ENCODE data around the gene ATXN7L3.

Gene ATXN7L3

DNA sequence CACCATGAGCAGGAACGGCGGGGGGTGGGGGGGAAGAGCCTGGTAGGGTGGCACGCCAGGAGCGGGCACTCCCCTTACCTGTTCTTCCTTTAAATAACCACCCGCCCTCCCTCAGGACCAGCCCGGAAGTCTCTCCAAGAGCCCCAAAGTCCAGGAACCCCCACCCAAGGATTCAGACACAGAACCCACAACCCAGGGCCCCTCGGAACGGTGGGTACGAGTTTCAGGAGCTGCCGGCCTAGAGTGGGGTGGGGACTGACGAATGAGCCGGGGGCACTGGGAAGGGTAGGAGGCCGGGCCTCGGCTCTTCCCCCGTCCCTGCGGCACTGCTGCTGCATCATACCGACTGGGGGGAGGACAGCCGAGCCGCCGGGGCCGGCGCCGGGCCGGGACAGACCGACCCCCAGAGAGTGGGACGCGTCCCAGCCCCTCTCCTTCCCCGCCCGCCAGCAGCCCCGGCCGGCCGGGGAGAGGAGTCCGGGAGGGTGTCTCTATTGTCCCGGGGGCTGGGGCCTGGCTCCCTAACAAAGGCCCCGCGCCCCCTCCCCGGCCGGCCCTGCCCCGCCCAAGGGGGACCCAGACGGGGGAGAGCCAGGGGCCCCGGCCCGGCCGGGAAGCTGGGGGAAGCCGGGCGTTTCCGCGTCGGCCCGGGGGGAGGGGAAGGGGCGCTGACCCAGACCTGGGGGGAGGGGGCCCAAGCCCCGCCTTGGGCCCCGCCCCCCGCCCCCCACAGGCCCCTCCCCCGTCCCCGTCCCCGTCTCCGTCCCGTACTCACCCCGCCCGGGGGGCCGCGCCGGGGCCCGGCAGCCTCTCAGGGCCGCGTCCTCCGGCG is 747 bp downstream of the ATXN7L3 start:
- peak; percentile 58 for DNase-seq

DNA sequence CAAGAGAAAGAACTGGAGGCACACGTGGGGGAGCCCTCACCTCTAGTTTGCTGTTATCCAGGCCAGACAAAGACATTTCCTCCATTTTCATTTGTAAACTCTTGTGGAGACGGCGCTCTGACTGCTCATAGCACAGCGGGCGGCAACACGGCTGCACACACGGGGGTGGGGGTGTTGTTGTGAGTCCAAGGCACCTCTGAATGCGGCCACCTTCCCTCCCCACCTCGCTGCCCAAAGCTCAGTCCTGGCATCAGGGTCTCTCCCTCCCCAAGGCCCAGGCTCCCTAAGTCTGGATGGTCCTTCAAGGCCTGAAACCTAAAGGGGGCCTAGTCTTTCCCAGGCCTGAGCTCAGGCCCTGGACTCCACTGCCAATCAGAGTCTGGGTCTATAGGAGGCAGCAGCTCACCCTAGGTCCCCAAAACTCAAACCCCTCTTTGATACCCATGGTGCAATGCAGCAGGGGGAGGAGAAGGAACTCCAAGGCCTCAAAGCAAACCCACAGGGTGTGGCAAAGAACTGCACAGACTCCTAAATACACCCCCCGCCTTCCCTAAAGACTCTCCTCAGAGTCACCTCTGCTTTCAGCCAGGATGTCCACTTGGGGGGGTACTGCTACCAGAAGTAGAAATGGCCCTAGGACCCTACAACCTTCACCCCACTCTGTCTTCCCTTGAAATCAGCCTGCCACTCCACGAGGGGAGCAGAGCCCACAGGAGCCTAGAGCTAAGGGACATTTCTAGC is 1.5 kb downstream of the ATXN7L3 start:
- DNase-seq: no peak

DNA sequence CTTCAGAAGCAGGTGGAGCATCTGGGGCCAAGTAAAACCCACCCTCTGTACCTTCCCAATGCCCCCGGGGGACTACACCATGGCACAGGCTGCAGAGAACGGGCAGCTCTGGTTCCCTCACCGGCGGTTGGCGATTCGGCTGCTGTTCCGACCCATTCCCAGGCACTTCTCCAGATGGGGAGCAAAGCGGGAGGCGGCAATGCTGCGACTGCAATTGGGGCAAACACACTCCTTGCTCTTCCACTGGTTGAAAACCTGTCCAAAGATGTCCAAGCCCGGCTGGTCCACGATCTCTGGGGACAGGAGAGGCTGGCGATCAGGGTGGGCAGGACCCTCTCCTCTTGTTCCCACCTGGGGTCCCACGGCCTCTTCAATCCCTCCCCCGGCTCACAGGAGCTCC is 2.6 kb downstream of the ATXN7L3 start:
- DNase-seq: no peak

DNA sequence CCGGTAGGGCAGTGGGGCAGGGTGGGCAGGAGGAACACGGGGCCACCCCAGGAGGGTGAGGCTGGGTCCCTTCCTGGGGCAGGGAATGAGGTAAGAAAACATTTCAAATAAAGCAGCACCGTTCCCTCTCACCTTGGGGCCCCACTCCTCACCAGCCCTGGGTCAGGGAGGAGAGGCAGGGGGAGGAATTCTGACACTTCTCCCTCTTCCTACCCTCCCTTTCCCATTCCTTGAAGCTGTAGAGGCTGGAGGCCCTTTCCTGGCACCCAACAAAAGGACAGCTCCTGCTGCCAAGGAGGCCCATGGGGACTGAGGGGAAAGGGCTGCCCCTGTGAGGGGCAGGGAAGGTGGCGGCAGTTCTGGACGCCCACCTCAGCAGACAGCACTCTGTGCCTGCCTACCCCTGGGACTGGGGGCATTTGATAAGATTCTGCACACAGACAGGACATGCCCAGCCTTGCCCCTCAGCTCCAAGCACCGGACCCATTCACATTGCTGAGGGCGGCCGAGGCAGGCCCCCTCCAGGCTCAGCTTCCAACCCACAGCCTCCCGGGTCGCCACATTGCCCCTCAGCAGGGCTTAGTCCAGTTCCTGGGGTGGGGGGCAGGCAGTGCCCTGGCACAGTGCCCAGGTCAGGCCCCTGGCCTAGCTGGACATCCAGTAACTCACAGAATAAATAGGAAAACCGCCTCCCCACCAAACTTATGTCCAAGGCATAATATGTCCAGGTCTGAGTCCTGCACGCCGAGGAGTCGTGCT is 6.2 kb downstream of the ATXN7L3 start:
- DNase-seq: no peak

DNA sequence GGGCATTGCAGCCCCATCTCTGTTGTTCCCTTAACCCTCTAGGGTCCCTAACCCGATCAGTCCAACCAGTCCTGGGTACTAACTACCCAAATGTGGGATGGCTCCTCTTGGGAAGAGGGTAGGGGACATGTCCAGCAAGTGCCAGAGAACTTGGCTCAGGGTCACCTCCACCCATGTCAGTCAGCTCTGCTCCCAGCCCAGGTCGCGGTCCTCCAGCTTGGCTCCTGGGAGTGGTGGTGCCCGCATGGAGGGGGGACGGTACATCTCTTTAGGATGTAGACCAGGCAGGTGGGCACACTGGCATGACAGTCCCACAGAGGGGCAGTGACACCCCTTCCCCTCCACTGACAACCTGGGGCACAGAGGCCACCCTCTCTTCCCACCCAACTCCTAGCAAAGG is 6.9 kb downstream of the ATXN7L3 start:
- DNase-seq: no peak

DNA sequence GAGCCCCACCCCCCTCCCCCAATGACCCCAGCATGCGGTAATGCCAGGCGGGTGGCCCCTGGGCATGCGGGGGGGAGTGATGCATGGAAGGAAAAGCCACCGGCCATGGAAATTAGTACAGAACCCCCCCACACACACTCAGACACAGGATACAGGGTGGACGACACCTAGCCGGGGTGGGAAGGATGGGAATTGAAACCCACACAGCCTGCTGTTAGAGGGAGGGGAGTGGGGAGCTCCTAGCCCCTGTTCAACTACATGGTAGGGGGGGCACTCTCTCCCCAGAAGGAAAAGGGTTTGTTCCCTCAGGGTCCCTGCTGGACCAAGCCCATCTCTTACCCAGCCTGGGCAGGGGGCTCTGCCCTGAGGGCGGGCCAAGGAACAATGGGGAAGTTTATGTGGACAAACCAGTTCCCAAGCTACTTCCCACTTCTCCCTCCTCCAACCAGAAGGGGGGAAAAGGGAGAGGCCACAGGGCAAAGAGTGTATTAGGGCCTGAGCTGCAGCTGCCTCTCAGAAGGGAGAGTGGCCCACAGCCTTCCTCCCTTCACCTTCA is 7.7 kb downstream of the ATXN7L3 start:
- no peak for DNase-seq

DNA sequence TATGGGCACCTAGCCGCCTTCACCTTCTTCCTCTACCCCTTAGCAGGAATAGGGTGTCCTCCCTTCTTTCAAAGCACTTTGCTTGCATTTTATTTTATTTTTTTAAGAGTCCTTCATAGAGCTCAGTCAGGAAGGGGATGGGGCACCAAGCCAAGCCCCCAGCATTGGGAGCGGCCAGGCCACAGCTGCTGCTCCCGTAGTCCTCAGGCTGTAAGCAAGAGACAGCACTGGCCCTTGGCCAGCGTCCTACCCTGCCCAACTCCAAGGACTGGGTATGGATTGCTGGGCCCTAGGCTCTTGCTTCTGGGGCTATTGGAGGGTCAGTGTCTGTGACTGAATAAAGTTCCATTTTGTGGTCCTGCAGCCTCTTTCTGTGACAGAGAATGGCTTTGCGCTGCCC is 8.3 kb downstream of the ATXN7L3 start:
- no peak for DNase-seq

DNA sequence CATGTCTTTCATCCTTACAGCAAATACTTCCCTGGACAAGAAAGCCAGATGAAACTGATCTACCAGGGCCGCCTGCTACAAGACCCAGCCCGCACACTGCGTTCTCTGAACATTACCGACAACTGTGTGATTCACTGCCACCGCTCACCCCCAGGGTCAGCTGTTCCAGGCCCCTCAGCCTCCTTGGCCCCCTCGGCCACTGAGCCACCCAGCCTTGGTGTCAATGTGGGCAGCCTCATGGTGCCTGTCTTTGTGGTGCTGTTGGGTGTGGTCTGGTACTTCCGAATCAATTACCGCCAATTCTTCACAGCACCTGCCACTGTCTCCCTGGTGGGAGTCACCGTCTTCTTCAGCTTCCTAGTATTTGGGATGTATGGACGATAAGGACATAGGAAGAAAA is 9.2 kb downstream of the ATXN7L3 start:
- no peak for DNase-seq

DNA sequence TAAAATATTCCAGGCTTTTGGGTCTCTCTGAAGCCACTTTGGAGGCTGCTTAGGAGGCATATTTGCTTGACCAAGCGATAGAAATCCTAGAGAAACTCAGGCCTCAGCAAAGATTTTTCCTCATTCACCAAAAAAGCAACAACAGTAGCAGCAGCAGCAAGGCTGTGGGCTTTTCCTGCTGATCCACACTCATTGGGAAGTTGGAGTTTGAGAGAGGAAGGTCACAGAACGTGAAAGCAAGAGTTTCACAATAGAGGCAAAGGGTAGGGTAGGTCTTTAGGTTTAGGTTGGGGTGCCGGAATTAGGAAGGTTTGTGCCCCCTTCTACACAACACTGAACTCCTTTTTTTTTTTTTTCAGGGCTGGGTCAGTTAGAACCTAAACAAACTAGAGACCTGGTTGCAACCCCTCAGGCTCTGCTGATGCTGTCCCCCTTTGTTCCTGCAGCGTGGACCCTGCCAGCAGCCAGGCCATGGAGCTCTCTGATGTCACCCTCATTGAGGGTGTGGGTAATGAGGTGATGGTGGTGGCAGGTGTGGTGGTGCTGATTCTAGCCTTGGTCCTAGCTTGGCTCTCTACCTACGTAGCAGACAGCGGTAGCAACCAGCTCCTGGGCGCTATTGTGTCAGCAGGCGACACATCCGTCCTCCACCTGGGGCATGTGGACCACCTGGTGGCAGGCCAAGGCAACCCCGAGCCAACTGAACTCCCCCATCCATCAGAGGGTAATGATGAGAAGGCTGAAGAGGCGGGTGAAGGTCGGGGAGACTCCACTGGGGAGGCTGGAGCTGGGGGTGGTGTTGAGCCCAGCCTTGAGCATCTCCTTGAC is 10.9 kb downstream of the ATXN7L3 start:
- no peak for DNase-seq

DNA sequence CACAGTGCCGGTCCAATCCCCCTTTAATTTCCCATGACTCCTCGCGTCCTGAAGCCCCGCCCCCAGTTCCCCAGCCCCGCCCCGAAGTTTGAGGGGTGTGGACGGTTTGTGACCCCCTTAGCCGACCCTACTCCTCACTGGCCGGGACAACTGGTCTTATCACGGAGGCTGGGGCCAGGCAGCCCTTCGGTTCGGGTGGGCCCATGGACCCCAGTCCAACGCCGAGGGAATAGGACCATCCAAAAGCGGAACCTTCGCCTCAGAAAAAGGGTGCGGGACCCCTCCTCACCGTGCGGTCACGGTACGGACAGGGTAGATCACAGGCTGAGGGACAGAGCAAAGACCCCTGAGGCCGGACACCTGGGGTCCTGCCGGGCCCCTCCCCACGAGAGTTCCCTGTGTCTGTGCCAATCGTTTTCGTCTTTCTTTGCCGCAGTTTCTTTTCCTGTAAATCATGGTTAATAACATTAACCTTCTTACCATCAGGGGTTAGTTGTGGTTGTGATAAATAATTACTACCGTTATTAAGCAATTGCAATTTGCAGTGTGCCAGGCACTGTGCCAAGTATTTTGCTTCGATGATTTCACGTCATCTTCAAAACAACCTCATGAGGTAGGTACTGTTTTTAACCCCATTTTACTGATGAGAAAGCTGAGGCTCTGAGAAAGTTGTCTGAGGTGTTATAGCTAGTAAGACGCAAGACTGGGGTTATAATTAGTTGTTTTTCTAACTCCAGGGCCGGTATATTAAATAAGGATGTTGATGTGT is 12.4 kb downstream of the ATXN7L3 start:
- DNase-seq: no peak

DNA sequence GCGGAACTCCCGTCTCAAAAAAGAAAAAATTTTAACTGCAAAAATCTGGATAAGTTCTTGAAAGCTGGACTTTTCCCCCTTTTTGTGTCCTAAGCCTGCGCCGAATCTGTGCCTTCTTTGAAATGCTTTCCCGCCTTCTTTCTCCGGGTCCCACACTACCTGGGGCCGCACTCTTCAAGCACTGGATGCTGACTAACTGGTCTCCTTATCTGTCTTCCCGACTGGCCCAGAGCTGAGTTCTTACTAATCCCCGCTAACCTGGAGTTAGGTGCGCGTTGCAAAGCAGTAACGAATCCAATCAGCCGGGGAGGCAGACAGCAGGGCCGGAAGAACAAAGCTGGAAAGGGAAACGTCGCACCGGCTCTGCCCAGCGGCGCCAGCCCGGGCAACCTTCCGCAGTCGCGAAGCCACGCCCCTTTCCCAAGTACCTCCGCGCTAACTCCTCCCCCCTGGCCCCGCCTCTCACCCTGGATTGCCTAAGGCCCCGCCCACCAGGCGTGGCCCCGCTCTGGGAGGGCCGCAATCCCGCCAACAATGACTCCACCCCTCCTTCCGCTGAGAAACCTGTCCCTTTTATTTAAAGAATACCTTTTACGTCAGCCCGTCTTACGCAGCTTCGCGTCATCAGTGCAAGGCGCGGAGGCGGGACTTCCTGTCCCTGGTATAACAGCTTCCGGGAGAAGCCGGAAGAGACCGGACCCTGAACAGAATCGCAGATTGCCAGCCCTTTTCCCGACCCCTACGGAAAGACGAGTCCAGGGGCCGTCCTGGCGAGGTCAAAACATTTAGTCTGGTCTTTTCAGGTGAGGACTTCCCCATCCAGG is 13.2 kb downstream of the ATXN7L3 start, which contains the start of gene TMUB2:
TMUB2 (plus strand) TSS at position 666 of the 824 bp plus-strand sequence. CDS start 737 bp downstream, outside the sequence.
- peak; percentile 99 for DNase-seq

DNA sequence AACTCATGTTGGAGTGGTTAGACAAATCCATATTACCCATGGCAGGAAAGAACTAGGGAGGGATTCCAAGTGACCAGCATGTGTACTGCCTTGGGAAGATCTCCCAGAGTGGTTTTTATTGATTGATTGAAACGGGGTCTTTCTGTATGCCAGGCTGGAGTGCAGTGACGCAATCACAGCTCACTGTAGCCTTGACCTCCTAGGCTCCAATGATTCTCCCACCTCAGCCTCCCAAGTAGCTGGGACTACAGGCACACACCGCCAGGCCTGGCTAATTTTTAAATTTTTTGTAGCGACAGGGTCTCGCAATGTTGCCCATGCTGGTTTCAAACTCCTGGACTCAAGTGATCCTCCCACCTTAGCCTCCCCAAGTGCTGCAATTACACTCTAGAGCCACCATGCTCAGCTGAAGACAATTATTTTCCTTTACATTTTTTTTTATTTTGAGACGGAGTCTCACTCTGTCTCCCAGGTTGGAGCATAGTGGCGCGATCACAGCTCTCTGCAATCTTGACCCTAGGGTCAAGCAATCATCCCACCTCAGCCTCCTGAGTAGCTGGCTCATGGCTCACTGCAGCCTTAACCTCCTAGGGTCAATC is 15.4 kb downstream of the ATXN7L3 start:
- no peak for DNase-seq

DNA sequence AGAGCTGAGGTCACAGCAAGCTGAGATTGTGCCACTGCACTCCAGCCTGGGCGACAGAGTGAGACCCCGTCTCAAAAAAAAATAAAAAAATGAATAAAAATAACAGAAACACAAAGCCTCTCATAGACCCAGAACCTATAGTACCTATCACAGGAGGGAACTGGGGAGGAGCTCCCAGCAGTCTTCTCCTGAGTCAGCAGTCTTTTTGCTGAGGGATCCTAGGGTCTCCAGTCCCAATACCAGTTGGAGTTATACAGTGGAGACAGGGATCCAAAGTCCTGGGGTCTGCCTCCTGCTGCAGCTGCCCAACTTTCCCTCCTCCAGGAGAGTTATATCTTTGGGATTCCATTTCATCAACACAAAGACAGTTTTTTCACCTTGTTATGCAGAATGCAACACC is 16.7 kb downstream of the ATXN7L3 start:
- no peak for DNase-seq

DNA sequence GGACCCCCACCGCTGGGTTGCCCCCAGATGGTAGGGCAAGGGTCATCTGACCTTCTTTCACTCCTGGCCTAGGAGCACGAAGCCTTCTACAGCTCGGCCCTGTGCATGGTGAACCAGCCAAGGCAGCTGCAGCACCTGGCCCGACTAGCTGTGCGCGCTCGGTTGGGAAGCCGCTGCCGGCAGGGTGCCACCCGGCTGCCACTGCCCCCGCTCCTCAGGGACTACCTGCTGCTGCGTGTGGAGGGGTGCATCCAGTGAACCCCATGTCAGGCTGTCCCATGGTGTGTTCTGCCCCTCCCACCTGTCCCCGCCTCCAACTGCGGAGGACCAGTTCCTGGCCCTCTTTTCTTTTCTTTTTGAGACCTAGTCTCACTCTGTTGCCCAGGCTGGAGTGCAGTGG is 21.6 kb downstream of the ATXN7L3 start:
- no peak for DNase-seq

DNA sequence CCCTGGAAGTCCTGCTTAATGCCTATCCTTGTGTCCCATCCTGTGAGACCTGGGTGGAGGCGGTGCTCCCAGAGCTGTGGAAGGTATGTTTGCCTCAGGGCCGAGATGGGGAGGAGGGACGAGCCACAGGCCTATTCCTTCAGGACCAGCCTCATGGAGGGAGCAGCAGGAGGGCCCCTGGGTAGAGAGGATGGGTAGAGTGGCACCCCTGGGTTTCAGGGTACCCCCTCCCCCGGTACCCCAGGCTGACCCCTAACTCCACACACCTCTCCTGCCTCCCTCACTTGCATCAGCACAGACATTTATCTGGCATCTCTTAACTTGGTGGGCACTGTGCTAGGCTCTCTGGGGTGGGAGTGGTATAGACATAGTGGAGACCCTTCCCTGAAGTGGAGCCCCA is 22.0 kb downstream of the ATXN7L3 start:
- DNase-seq: no peak

DNA sequence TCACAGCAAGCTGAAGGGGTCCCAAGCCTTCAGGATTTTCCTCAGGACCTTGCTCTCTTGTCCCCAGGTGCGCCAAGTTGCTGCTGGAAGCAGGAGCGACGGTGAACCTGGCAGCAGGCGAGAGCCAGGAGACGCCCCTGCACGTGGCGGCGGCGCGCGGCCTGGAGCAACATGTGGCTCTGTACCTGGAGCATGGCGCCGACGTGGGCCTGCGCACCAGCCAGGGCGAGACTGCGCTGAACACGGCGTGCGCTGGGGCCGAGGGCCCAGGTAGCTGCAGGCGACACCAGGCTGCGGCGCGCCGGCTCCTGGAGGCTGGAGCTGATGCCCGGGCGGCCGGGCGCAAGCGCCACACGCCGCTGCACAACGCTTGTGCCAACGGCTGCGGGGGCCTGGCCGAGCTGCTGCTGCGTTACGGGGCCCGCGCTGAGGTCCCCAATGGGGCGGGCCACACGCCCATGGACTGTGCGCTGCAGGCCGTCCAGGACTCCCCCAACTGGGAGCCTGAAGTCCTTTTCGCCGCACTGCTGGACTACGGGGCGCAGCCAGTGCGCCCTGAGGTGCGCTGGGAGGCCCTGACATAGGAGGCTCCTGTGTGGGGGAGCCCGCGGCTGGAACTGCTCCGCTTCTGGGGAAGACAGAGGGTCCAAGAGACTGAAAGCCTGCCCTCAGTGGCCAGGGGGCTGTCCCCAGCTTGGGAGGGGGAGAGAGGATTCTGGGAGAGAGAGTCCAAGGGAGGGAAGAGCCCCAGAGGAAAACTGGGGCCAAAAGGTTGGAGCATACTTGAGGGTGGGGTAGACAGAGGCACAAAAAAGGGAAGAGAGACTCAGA is 22.8 kb downstream of the ATXN7L3 start:
- no peak for DNase-seq

DNA sequence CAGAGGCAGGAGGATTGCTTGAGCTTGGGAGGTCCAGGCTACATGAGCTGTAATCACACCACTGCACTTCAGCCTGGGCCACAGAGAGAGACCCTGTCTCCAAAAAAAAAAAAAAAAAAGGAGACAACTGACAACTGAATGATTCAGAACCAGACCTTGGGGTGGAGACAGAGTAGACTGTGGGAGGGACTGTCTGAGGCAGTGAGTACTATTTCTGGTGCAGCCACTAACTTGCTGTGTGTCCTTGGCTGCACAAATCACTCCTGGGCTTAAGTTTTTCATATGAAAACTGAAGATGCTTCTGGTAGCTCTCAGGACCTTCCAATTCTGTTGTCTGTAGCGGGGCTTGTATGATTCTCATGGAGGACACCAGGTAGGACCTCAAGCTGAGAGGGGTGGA is 23.4 kb downstream of the ATXN7L3 start:
- no peak for DNase-seq

DNA sequence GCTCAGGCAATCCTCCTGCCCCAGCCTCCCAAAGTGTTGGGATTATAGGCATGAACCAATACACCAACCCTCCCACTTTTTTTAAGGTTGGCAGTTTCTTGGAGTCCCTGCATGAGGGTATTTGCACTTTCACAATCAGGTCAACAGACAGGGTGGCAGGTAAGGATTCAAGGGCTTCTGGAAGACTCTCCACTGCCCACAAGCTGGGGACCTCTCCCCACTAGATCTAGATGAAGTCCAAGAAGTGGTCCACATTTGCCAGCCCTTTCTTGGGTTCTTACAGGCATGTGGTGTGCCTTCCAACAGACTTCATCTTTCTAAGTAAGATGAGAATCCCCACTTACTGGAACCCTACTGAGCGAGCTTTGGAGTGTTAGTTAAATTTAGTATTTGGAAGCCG is 25.3 kb downstream of the ATXN7L3 start:
- no peak for DNase-seq

DNA sequence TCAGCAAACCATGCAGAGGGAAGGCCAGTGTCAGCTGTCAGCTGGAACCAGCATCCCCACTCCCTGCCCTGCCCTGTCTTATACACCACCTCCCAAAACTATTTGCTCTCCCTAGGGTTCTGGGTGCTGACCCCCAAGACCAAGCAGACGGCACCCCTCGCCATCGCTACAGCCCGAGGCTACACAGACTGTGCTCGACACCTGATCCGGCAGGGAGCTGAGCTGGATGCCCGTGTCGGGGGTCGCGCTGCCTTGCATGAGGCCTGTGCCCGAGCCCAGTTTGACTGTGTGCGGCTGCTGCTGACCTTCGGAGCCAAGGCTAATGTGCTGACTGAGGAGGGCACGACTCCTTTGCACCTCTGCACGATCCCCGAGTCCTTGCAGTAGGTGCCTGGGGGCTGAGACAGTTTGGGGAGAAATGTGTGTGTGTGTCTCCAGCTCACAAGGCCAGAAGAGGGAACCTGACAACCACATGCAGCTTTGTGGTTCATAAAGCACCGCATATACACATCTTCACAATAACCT is 27.7 kb downstream of the ATXN7L3 start:
- DNase-seq: no peak
